IMR-90 (cell line): Measurements from ENCODE around the gene IQCM.

ENCODE experiments used
- CEBPB ChIP-seq: IDR thresholded peaks from 2 replicates; pipeline ENCODE4 v1.6.1; 2012; ENCODE audit warnings: low read depth, low read length, improper control_type of control experiment
- CHD1 ChIP-seq: IDR thresholded peaks from 2 replicates; pipeline ENCODE4 v1.6.1; 2012; ENCODE audit warnings: low read depth, low read length, improper control_type of control experiment
- CTCF ChIP-seq: conservative IDR thresholded peaks from 2 replicates; pipeline ENCODE4 v1.5.1; 2012; ENCODE audit warnings: mild to moderate bottlenecking, low read depth, low read length, improper control_type of control experiment
- ELK1 ChIP-seq: fragments of 150-350 bp; IDR thresholded peaks from 2 replicates; pipeline ENCODE4 v1.6.1; 2016; ENCODE audit warnings: low read depth, mild to moderate bottlenecking, low read length, moderate library complexity, borderline replicate concordance
- FOS ChIP-seq: fragments of 150-350 bp; IDR thresholded peaks from 2 replicates; pipeline ENCODE4 v1.6.1; 2016; ENCODE audit warnings: low read depth, low read length
- MAFK ChIP-seq: IDR thresholded peaks from 2 replicates; pipeline ENCODE4 v1.6.1; 2012; ENCODE audit warnings: low read depth, low read length, improper control_type of control experiment
- MAZ ChIP-seq: IDR thresholded peaks from 2 replicates; pipeline ENCODE4 v1.6.1; 2012; ENCODE audit warnings: low read depth, mild to moderate bottlenecking, low read length, improper control_type of control experiment, moderate library complexity, borderline replicate concordance
- MXI1 ChIP-seq: IDR thresholded peaks from 2 replicates; pipeline ENCODE4 v1.6.1; 2012; ENCODE audit warnings: low read depth, mild to moderate bottlenecking, low read length, moderate library complexity, borderline replicate concordance
- POLR2A ChIP-seq: IDR thresholded peaks from 2 replicates; pipeline ENCODE4 v1.6.1; 2012; ENCODE audit warnings: mild to moderate bottlenecking, low read depth, low read length
- RAD21 ChIP-seq: IDR thresholded peaks from 2 replicates; pipeline ENCODE4 v1.6.1; 2012; ENCODE audit warnings: low read length, improper control_type of control experiment
- RCOR1 ChIP-seq: IDR thresholded peaks from 2 replicates; pipeline ENCODE4 v1.6.1; 2012; ENCODE audit warnings: mild to moderate bottlenecking, low read length, improper control_type of control experiment; ENCODE audit not compliant: insufficient replicate concordance
- RFX5 ChIP-seq: IDR thresholded peaks from 2 replicates; pipeline ENCODE4 v1.8.0; 2012; ENCODE audit warnings: low read depth, mild to moderate bottlenecking, low read length, moderate library complexity
- SMC3 ChIP-seq: fragments of 150-350 bp; IDR thresholded peaks from 2 replicates; pipeline ENCODE4 v1.6.1; 2016; ENCODE audit warnings: low read depth, mild to moderate bottlenecking, antibody characterized with exemption, low read length, moderate library complexity
- USF2 ChIP-seq: fragments of 150-350 bp; IDR thresholded peaks from 2 replicates; pipeline ENCODE4 v1.6.1; 2017; ENCODE audit warnings: mild to moderate bottlenecking, antibody characterized with exemption, low read length, low read depth

- TF ChIP-seq POLR2A: no peak
- no peak for TF ChIP-seq CTCF
- TF ChIP-seq MAZ: no peak
- TF ChIP-seq CEBPB: no peak
- no peak for TF ChIP-seq RCOR1
- no peak for TF ChIP-seq CHD1
- TF ChIP-seq RFX5: no peak
- TF ChIP-seq ELK1: no peak
- no peak for TF ChIP-seq MXI1
- no peak for TF ChIP-seq RAD21
- TF ChIP-seq SMC3: no peak
- TF ChIP-seq MAFK: no peak
- TF ChIP-seq FOS: no peak
- no peak for TF ChIP-seq USF2
Observed at GRCh38 chr4:149605601-149606378, 209.9 kb downstream of the IQCM start.
